Vagina (tissue), 2 donors: ENCODE measurements around the gene NDUFB4. TPM values are rescaled to one million over a fixed set of nuclear protein-coding genes. Genes with fewer than 3 reads are reported as not detected.
"Not testable (repeated sequence)": the region's sequence is repeated elsewhere in the genome, so short reads cannot be mapped to it uniquely, and the experiment has no call there.

Source experiments
- DNase-seq, 2 donors: peaks; one replicate each; pipeline ENCODE4 v3.0.0-alpha.2; 2017; ENCODE audit errors: extremely low spot score in 2 of 2
- H3K27ac ChIP-seq: fragments of 200-600 bp; sonication (generic); one replicate; pipeline ENCODE4 v1.5.1; 2019
- H3K27me3 ChIP-seq: fragments of 200-600 bp; sonication (generic); one replicate; pipeline ENCODE4 v1.5.1; 2019
- H3K36me3 ChIP-seq, 2 donors: fragments of 200-600 bp; sonication (generic); one replicate each; pipeline ENCODE4 v1.5.1; 2017 to 2019
- H3K4me1 ChIP-seq: fragments of 200-600 bp; sonication (generic); one replicate; pipeline ENCODE4 v1.5.1; 2019
- H3K4me3 ChIP-seq, 2 donors: fragments of 200-600 bp; sonication (generic); 1 replicate in 1 of 2; 2 replicates in 1 of 2; pipeline ENCODE4 v1.5.1; 2016 to 2019
- H3K9me3 ChIP-seq: fragments of 200-600 bp; sonication (generic); one replicate; pipeline ENCODE4 v1.5.1; 2019
- CTCF ChIP-seq, 3 experiments: fragments of 450-650 bp in 2 of 3; fragments of 200-600 bp in 1 of 3; sonication (generic) in 1 of 3; IDR thresholded peaks; one replicate each; pipeline ENCODE4 v1.5.1; 2017 to 2019; ENCODE audit warnings: antibody characterized with exemption in 3 of 3, mild to moderate bottlenecking in 2 of 3, moderate library complexity in 2 of 3
- POLR2A ChIP-seq, 2 donors: fragments of 450-650 bp; IDR thresholded peaks; one replicate each; pipeline ENCODE4 v1.6.1; 2017; ENCODE audit warnings: antibody characterized with exemption in 2 of 2, mild to moderate bottlenecking in 2 of 2, moderate library complexity in 2 of 2
- POLR2AphosphoS5 ChIP-seq, 2 donors: sonication (generic); formaldehyde crosslinking; IDR thresholded peaks; one replicate each; pipeline ENCODE4 v1.9.0; 2017; ENCODE audit warnings: antibody characterized with exemption in 2 of 2, mild to moderate bottlenecking in 2 of 2, low read depth in 1 of 2; ENCODE audit not compliant: insufficient read depth in 1 of 2
- intact Hi-C: fragments of 100-400 bp; cut with DNase I; formaldehyde crosslinking; loops from one replicate; pipeline ENCODE4 v1.15.1; 2023
- total RNA-seq: library from RNA; depleted of rRNA; stranded (reverse); fragments of >200 nt; gene quantifications from one replicate; pipeline ENCODE4 v1.2.3, GENCODE V29; 2016

Gene NDUFB4
- total RNA-seq, 1 donor from 2014 or later, result 82.5 TPM

- H3K4me3 ChIP-seq, result no peak overlapping the region
- no peak overlapping the region for H3K27ac ChIP-seq
- H3K4me1 ChIP-seq, result no peaks in the 10 kb centered on the region
- H3K27me3 ChIP-seq, result no peaks in the 10 kb centered on the region
- intact Hi-C loops, result no loop called here
- no peak for DNase-seq
- H3K9me3 ChIP-seq, result no peaks in the 10 kb centered on the region
- H3K36me3 ChIP-seq, result no peaks in the 10 kb centered on the region
- TF ChIP-seq POLR2AphosphoS5 (IDR thresholded peaks at IDR 0.05; ENCODE audit: insufficient read depth in 1 of 2, low read depth in 1 of 2) (no peak), CTCF (IDR thresholded peaks at IDR 0.05) (no peak), POLR2A (IDR thresholded peaks at IDR 0.05) (no peak)
These were observed 12.4 kb downstream of the NDUFB4 start for GRCh38 chr3:120608506-120608905.

GRCh38 chr3:120614765-120615164, 18.6 kb downstream of the NDUFB4 start:
- no peak for TF ChIP-seq POLR2AphosphoS5 (IDR thresholded peaks at IDR 0.05; ENCODE audit: insufficient read depth in 1 of 2, low read depth in 1 of 2)
- TF ChIP-seq POLR2A (IDR thresholded peaks at IDR 0.05), result no peak
- TF ChIP-seq CTCF (IDR thresholded peaks at IDR 0.05), result no peak
- no peak for DNase-seq
- H3K9me3 ChIP-seq, result no peaks in the 10 kb centered on the region
- no peaks in the 10 kb centered on the region for H3K4me1 ChIP-seq
- intact Hi-C loops, result no loop called here
- H3K4me3 ChIP-seq, result no peak overlapping the region
- H3K27me3 ChIP-seq, result no peaks in the 10 kb centered on the region
- H3K27ac ChIP-seq, result no peak overlapping the region
- no peaks in the 10 kb centered on the region for H3K36me3 ChIP-seq

- Histone ChIP-seq H3K27ac (peak overlapping the region; percentile 70), H3K4me3 (peak overlapping the region in 1 of 2 donors; percentile 10), H3K4me1 (no peaks in the 10 kb centered on the region), H3K27me3 (no peaks in the 10 kb centered on the region), H3K36me3 (no peaks in the 10 kb centered on the region), H3K9me3 (no peaks in the 10 kb centered on the region)
- intact Hi-C loops, result no loop called here
- TF ChIP-seq POLR2AphosphoS5 (IDR thresholded peaks at IDR 0.05; ENCODE audit: insufficient read depth in 1 of 2, low read depth in 1 of 2), result peak; percentile 18 to 71
- no peak for TF ChIP-seq CTCF (IDR thresholded peaks at IDR 0.05)
- TF ChIP-seq POLR2A (IDR thresholded peaks at IDR 0.05), result peak in 1 of 2 donors; percentile 16
- peak; percentile 94 to 97 for DNase-seq
These were observed 19.9 kb downstream of the NDUFB4 start for GRCh38 chr3:120615847-120616609.

- H3K9me3 ChIP-seq, H3K4me1 ChIP-seq, H3K4me3 ChIP-seq, DNase-seq, intact Hi-C loops, H3K36me3 ChIP-seq, H3K27me3 ChIP-seq: not testable (repeated sequence)
- TF ChIP-seq POLR2AphosphoS5 (IDR thresholded peaks at IDR 0.05; ENCODE audit: insufficient read depth in 1 of 2, low read depth in 1 of 2), result peak in 1 of 2 donors; percentile 10
- peak overlapping the region; percentile 70 for H3K27ac ChIP-seq
These were observed 20.6 kb downstream of the NDUFB4 start for GRCh38 chr3:120616745-120617144.

- H3K4me3 ChIP-seq, result no peak overlapping the region
- no peak overlapping the region for H3K27ac ChIP-seq
- DNase-seq, result no peak
- H3K36me3 ChIP-seq, result no peaks in the 10 kb centered on the region
- H3K9me3 ChIP-seq, result peaks cover 4% of the 10 kb centered on the region
- no peaks in the 10 kb centered on the region for H3K4me1 ChIP-seq
- H3K27me3 ChIP-seq, result no peaks in the 10 kb centered on the region
- TF ChIP-seq POLR2AphosphoS5 (IDR thresholded peaks at IDR 0.05; ENCODE audit: insufficient read depth in 1 of 2, low read depth in 1 of 2) (no peak), POLR2A (IDR thresholded peaks at IDR 0.05) (no peak), CTCF (IDR thresholded peaks at IDR 0.05) (no peak)
- intact Hi-C loops, result no loop called here
These were observed 26.3 kb downstream of the NDUFB4 start for GRCh38 chr3:120622457-120622856.
